HG03469 (cell line): Measurements from ENCODE around the gene EXT2.

Source experiments
- ATAC-seq: cut with Tn5 transposase; IDR thresholded peaks from one replicate; pipeline ENCODE4 v1.9.1; 2021; ENCODE audit warnings: mild to moderate bottlenecking, moderate library complexity, moderate number of reproducible peaks; ENCODE audit not compliant: unreplicated experiment

Gene EXT2

GRCh38 chr11:44130751-44131150, 35.3 kb downstream of the EXT2 start:
- ATAC-seq: no peak

GRCh38 chr11:44133335-44133946, 38.0 kb downstream of the EXT2 start:
- ATAC-seq: no peak

- no peak for ATAC-seq
Observed at GRCh38 chr11:44134625-44135024, 39.1 kb downstream of the EXT2 start.

DNA sequence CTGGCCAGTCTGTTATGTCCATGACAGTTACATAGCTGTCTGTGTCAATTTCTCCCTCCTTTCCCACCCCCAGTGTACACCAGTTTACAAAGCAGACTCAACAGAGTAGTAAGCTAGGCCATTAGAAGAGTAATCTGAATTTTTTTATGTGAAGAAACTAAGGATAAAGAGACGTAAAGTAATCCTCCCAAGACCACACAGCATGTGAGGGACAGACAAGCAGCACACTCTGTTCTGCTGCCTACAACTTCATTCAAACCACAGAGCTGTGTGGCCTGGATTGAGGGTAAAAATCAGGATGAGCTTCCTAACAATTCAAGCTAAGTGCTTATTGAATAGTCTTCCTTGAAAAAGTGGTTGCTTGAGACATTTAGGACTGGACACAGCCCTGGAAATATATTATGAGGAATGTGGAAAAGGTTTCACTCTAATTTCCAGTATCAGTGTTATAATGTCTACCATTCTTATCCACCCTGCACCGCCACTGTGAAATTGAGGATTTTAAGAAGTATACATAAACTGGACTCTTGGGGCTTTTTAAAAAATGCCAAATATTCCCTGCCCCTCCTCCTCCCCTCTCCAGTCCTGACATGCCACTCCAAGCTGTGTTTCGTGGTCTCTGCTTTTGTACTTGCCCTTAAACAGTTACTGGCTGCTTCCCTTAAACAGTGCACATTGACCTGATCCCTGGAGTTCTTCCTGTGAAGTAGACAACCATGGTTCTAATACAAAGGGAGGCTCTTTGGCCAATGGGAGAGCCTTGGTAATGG, 40.9 kb downstream of the EXT2 start:
- no peak for ATAC-seq

- ATAC-seq: no peak
Observed at GRCh38 chr11:44137057-44137456, 41.6 kb downstream of the EXT2 start.

- ATAC-seq: no peak
Observed at GRCh38 chr11:44138286-44138685, 42.8 kb downstream of the EXT2 start.

GRCh38 chr11:44138980-44139379, 43.5 kb downstream of the EXT2 start:
- no peak for ATAC-seq

DNA sequence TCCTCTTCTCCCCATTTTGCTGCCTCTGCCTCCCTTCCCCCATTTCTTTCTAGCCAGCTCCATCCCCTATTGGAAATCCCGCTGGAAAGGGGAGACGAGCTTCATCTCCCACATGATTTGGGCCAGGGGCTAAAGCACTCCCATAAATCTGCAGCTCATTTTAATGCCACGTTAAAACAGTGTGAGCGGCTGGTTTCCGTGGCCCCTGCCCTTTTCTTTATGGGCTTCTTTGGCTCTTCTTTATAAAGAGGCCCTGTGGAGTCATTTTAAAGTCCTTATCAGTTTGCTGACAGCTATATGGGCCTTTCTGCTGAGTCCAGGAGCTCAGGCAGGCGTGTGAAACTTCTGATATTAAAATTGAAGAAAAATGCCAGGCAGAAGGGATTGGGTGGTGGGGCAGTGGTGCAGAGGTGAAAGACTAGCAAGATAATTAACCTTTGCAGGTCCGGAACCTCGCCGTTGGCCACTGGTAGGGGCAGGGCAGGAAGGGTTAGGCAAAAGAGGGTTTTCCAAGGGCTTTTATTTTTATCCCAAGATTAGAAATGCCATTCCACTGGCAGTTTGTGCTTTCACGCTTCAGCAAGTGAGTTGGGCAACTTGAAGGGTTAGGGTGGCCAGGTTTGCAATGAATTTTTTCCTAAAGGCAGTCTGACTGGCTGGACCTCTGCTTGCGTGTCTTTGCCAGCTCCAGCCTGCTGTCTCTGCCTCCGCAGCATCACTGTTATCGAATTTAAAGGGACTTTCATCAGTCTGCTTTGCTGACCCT, 44.3 kb downstream of the EXT2 start:
- no peak for ATAC-seq

- no peak for ATAC-seq
Observed at GRCh38 chr11:44140372-44140771, 44.9 kb downstream of the EXT2 start.

DNA sequence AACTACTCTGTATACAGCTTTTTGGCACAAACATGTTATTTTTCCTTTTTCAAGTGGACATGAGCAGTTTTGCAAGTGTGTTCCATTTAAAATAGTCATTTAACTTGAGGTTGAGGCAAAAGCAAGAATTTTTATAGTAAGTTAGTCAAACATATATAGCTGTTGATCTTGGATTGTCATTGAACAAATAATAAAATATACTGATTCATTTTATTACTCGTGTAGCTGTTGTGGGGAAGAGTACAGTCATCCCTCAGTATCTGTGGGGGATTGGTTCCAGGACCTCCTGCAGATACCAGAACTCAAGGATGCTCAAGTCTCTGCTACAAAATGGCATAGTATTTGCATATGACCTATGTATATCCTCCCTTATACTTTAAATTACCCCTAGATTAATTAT, 45.3 kb downstream of the EXT2 start:
- no peak for ATAC-seq

DNA sequence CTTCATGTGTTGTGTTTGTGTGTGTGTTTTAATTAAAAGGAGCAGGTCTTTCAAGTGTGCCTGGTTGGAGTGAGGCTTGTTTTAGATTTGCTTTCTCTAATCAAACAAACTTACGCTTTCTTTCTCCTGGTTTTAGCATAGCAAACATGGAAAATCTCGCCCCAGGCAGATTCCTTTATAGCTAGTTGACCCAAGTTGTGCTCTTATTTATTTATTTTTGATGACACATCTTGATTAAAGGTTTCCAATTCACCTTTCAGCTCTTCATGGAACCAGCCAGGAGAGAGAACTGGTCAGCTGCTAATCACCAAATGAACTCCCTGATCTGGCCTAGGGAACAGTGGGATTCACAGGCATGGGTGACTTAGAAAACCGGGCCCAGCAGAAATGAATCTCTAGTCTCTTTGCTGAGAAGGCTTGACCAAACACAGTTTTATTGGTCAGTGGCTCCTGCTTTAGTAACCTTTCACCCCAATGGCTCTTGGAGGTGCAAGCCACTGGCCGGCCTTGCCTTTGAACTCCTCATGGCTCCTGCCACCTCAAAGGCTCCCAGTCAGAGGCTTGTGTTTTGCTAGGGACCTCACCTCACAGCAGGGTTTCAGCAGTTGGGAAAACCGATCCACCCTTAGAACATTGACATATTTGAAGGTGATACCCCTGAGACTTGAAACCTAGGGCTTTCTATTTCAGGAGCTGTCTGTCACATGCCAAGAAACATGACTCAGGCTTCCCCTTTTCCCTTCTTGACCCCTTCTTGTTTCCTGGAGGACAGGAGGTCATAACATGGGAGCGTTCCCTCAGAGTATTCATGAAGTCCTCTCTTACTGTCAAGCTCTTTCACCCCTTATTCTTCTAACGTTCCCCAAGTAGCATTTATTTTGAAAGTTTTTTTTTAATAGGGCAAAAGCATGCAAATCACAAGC, 48.8 kb downstream of the EXT2 start:
- no peak for ATAC-seq

GRCh38 chr11:44145011-44145775, 49.7 kb downstream of the EXT2 start:
- ATAC-seq: no peak

- no peak for ATAC-seq
Observed at GRCh38 chr11:44146931-44147330, 51.5 kb downstream of the EXT2 start.

GRCh38 chr11:44147751-44148150, 52.3 kb downstream of the EXT2 start:
- no peak for ATAC-seq

- no peak for ATAC-seq
Observed at GRCh38 chr11:44149651-44150050, 54.2 kb downstream of the EXT2 start.

DNA sequence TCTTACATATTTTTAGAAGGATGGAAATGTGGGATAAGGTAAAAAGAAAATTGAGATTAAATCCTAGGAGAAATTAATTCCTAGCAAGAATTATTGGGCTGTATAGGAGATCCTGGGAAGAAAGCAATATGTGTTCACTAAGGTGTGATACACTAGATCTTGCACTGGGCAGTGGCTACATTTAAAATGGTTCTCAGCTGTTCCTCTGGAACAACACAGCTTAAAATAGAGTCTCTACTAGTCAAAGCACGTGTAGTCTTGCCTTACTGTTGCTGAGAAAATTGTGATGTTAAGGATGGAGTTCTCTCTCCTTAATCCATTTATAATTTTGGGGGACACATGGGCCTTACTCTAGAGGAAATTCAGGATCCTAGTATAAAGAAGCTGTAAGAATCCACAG, 54.9 kb downstream of the EXT2 start:
- ATAC-seq: no peak

GRCh38 chr11:44157019-44157418, 61.5 kb downstream of the EXT2 start:
- ATAC-seq: no peak

DNA sequence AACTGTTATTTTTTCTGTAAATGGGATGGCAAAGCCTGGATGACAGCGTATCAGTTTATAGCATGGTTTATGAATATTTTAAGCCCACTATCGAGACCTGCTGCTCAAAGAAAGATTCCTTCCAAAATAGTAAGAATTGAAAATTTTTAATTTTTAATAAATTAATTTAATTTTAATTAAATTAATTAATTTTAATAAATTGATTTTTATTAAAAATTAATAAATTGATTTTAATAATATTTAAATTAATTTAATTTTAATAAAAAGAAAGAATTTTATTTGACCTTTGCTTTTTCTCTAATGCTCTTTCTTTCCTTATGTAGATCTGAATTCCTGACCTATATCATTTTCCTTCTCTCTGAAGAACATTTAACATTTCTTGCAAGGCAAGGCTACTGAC, 62.9 kb downstream of the EXT2 start:
- ATAC-seq: no peak

DNA sequence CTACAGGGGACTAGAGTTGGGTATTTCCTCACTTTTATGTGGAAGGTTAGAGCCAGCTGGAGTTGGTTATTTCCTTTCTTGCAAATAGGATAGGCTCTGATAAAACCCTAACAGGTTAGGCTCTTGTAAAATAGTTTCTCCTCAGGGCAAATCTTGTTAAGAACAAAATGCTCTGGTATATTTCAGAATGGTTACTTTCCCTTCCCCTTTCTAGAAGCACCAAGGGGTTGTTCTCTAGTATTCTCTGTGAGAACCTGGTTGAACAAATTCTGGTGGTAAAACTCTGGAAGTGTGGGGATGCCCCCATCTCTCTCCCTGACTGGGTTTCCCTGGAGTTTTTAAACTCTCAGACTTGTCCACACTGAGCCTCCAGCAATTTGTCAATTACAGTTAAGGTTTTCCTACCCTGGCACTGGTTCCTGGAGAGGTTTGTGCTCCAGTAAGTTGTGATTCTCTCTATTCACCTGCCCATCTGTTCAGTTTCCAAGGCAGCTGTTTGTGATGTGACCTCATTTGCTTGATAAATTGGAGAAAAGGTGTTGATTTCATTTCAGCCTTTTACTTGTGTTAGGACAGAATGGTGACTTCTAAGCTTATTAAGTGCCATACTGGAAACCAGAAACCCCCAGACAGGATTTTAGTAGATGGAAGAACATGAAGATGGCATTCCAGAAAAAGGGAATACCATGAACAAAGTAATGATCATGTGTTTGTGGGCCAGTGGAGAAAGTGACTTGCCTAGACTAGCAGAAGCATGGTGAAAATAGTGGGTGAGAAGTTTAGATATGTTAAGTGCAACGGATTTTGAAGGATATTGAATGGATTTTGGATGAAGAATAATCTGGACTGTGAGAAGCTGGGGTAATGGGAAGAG, 64.6 kb downstream of the EXT2 start:
- no peak for ATAC-seq
